HepG2 (cell line): ENCODE data around the gene HOXA13. TPM values are rescaled to one million over a fixed set of nuclear protein-coding genes. Genes with fewer than 3 reads are reported as not detected.
A peak's percentile ranks its signal among the peaks of the same experiment; 100 is the strongest.

Experiments used
- ARID5B ChIP-seq: IDR thresholded peaks from 2 replicates; pipeline ENCODE4 v1.4.0; 2020; ENCODE audit warnings: mild to moderate bottlenecking, missing genetic modification reagents
- ESRRA ChIP-seq: sonication (generic); formaldehyde crosslinking; IDR thresholded peaks from 2 replicates; pipeline ENCODE4 v1.5.1; 2020; ENCODE audit warnings: mild to moderate bottlenecking, low read depth, missing genetic modification reagents
- GATAD2A ChIP-seq: IDR thresholded peaks from 2 replicates; pipeline ENCODE4 v1.6.1; 2016
- NR2F1 ChIP-seq, 2 experiments: fragments of 450-650 bp in 1 of 2; formaldehyde crosslinking in 1 of 2; IDR thresholded peaks; 2 replicates each; pipeline versions ENCODE4 v1.5.0 to v1.6.1; 2016 to 2020; ENCODE audit warnings: mild to moderate bottlenecking in 1 of 2, missing compliant biosample characterization in 1 of 2, missing genetic modification reagents in 1 of 2, moderate library complexity in 1 of 2
- PITX1 ChIP-seq: sonication (generic); formaldehyde crosslinking; IDR thresholded peaks from 2 replicates; pipeline ENCODE4 v1.5.1; 2020; ENCODE audit warnings: mild to moderate bottlenecking, missing genetic modification reagents
- RAD21 ChIP-seq: fragments of 450-650 bp; formaldehyde crosslinking; IDR thresholded peaks from 2 replicates; pipeline ENCODE4 v1.5.0; 2020; ENCODE audit warnings: mild to moderate bottlenecking
- SMC3 ChIP-seq: IDR thresholded peaks from 2 replicates; pipeline ENCODE4 v1.6.1; 2011; ENCODE audit warnings: low read length, improper control_type of control experiment
- TGIF2 ChIP-seq: IDR thresholded peaks from 2 replicates; pipeline ENCODE4 v1.6.1; 2016; ENCODE audit warnings: control low read depth, missing compliant biosample characterization
- TP53 ChIP-seq: sonication (generic); formaldehyde crosslinking; conservative IDR thresholded peaks from 2 replicates; pipeline ENCODE4 v1.4.0; 2020; ENCODE audit warnings: missing genetic modification reagents
- ZNF670 ChIP-seq: sonication (generic); formaldehyde crosslinking; IDR thresholded peaks from 2 replicates; pipeline ENCODE4 v1.8.0; 2022; ENCODE audit warnings: mild to moderate bottlenecking, missing genetic modification reagents, borderline replicate concordance
- ZSCAN9 ChIP-seq: IDR thresholded peaks from 2 replicates; pipeline ENCODE4 v1.6.1; 2016; ENCODE audit warnings: borderline replicate concordance
- polyA plus RNA-seq, 8 experiments: library from polyadenylated mRNA; depleted of rRNA in 3 of 8; stranded (reverse) in 7 of 8; unstranded in 1 of 8; fragments of >200 nt; fragmentation: Illumina TruSeq in 4 of 8; extraction: Trizol in 4 of 8; gene quantifications; 2 replicates each; pipeline versions ENCODE4 v1.2.1 to v1.2.3, GENCODE V29; 2011 to 2016; ENCODE audit warnings: low read depth in 4 of 8, missing spikeins in 1 of 8, mixed read lengths in 1 of 8; ENCODE audit not compliant: insufficient read depth in 1 of 8
- total RNA-seq, 5 experiments: library from RNA; depleted of rRNA; stranded (reverse); fragments of >200 nt; fragmentation: Illumina TruSeq; extraction: Trizol; gene quantifications; 2 replicates each; pipeline ENCODE4 v1.2.3, GENCODE V29; 2016; ENCODE audit warnings: low read depth in 1 of 5

The HOXA13 gene
- total and polyA plus RNA-seq, 2 of the 13 experiments (the other 11 are each of a cell fraction or from before 2014, with no cell fraction given) = 0.01 to 0.04 TPM

DNA sequence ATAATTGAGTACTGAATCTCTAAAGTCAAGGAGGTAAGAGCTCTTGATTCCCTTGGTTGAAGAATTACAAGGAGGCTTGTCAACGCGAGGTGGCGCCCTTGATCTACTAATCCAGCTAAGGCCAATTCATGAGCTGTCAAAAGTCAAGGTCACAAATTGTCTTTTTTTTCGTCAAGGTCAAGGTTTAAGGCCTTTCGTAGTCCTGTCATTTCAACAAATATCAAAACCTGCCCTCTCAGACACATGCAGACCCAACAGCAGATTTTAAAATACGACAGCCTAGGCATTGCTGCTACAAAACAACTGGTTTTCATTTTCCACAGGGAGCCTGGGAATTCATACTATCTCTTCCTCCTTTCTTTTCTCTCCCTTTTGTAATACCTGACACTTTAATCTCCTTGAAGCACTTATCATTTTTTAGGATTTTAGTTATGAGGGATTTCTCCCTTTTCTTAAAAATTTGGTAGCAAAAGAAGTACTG lies 3.6 kb downstream of the HOXA13 start (continued):
- TF ChIP-seq ARID5B (peak; percentile 46), TP53 (CRISPR knock-in tag) (no peak), ESRRA (CRISPR knock-in tag) (peak; percentile 82), PITX1 (CRISPR knock-in tag) (0 out of 2 replicates have a peak, but pooled peaks have one; percentile 18), TGIF2 (0 out of 2 replicates have a peak, but pooled peaks have one; percentile 28), ZSCAN9 (no peak), RAD21 (peak; percentile 77), ZNF670 (CRISPR knock-in tag) (no peak), GATAD2A (0 out of 2 replicates have a peak, but pooled peaks have one; percentile 37), SMC3 (peak; percentile 93), NR2F1 (CRISPR knock-in tag; IDR thresholded peaks at IDR 0.05) (peak in 1 of 2 experiments; percentile 52; a peak in 1 of 4 replicates)
